Measurements from ENCODE around the gene SNRK. TPM values are rescaled to one million over a fixed set of nuclear protein-coding genes. Genes with fewer than 3 reads are reported as not detected.

The SNRK gene
- total and polyA plus RNA-seq, 2 of the 13 experiments (the other 11 are each of a cell fraction or from before 2014, with no cell fraction given), result 11.4 to 16.1 TPM

DNA sequence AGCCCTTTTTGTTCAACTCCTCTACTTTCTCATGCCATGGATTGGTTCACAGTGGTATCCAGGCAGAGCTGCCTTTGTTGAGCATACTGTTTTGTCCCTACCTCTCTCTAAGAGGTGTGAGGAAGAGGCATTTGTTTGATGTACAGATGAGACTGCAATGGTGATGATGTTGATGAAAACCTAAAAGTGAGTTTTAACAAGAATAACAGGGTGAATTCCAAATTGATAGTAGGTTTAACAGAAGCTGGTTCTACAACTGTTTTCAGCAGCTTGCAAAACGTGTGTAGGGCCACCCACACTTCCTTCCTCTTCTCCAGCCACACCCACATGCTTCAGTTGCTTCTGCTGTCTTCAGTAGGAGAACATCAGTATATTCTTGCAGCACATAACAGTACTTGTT is 10.2 kb downstream of the SNRK start (continued):
- TF ChIP-seq SMAD3 (CRISPR knock-in tag; IDR thresholded peaks at IDR 0.05) (no peak), SATB2 (CRISPR knock-in tag; IDR thresholded peaks at IDR 0.05) (no peak), HNRNPLL (IDR thresholded peaks at IDR 0.05; ENCODE audit: low read depth, low read length, poor library complexity, severe bottlenecking) (no peak), ZC3H4 (CRISPR knock-in tag; IDR thresholded peaks at IDR 0.05; ENCODE audit: borderline replicate concordance) (no peak), ZNF430 (CRISPR knock-in tag; IDR thresholded peaks at IDR 0.05) (no peak)
- TF ChIP-seq, protein P1, sequence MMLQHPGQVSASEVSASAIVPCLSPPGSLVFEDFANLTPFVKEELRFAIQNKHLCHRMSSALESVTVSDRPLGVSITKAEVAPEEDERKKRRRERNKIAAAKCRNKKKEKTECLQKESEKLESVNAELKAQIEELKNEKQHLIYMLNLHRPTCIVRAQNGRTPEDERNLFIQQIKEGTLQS (CRISPR knock-in tag; IDR thresholded peaks at IDR 0.05), result no peak
- TF ChIP-seq, protein P2, sequence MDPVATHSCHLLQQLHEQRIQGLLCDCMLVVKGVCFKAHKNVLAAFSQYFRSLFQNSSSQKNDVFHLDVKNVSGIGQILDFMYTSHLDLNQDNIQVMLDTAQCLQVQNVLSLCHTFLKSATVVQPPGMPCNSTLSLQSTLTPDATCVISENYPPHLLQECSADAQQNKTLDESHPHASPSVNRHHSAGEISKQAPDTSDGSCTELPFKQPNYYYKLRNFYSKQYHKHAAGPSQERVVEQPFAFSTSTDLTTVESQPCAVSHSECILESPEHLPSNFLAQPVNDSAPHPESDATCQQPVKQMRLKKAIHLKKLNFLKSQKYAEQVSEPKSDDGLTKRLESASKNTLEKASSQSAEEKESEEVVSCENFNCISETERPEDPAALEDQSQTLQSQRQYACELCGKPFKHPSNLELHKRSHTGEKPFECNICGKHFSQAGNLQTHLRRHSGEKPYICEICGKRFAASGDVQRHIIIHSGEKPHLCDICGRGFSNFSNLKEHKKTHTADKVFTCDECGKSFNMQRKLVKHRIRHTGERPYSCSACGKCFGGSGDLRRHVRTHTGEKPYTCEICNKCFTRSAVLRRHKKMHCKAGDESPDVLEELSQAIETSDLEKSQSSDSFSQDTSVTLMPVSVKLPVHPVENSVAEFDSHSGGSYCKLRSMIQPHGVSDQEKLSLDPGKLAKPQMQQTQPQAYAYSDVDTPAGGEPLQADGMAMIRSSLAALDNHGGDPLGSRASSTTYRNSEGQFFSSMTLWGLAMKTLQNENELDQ (CRISPR knock-in tag; IDR thresholded peaks at IDR 0.05; ENCODE audit: borderline replicate concordance), result no peak

DNA sequence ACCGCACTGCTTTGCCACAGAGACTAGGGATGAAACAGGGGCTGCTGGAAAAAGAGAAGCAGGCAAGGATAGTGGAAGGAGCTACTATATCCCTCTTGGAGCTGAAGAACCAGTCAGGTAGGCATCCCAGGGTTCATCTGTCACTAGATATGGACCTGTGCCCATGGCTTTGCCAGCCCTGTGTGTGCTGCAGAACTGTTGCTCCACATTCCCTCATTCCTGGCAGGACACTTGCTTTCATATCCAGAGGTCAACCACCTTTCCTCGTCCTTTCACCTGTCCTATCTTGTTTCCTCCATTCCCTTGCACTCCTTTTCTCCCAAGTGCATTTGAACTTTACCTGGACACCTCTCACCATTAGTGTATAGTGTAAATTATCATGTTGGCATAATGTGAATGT is 12.0 kb downstream of the SNRK start:
- POLR2A ChIA-PET, result no interaction called here
- BruUV-seq (replicated peaks), result no TSS peak
- DNase-seq (ENCODE audit: low spot score), result no peak
- CTCF ChIA-PET (ENCODE audit: low intra/inter-chr PET ratio, low total read pairs), result no interaction called here
- in situ Hi-C loops (cut with HindIII; ENCODE audit: extremely low pct_ligation_motif_present, low pct_unique_long_range_greater_than_20kb), result no loop called here
- intact Hi-C loops (cut with micrococcal nuclease; ENCODE audit: unreplicated experiment), result no loop called here
- WGBS (ENCODE audit: low lambda C conversion rate), result 88% methylated on average over 2 of the region's 2 CpGs
- peaks cover 97% of the 10 kb centered on the region for H3K79me2 ChIP-seq (ENCODE audit: insufficient read depth, low read length)
- H3K4me2 ChIP-seq (ENCODE audit: low read depth, low read length), result no peak overlapping the region
- no peak overlapping the region for H3K9ac ChIP-seq (ENCODE audit: insufficient read depth, low read depth, low read length)
- H3K4me3 ChIP-seq (replicated peaks in 1 of 3; ENCODE audit: insufficient read depth in 1 of 3, low read depth in 2 of 3, low read length in 3 of 3), result no peak overlapping the region
- H2AFZ ChIP-seq (ENCODE audit: low read length), result no peak overlapping the region
- H3K36me3 ChIP-seq (replicated peaks in 1 of 2; ENCODE audit: control insufficient read depth in 1 of 2, insufficient read depth in 2 of 2, low read length in 2 of 2), result peaks cover 5 to 14% of the 10 kb centered on the region in 2 experiments; a peak in 4 of 5 replicates
- no peaks in the 10 kb centered on the region for H3K9me3 ChIP-seq (ENCODE audit: low read length)
- H3K27ac ChIP-seq (ENCODE audit: extremely low read length, insufficient read depth, low read length), result no peak overlapping the region
- peaks cover 45% of the 10 kb centered on the region for H3K4me1 ChIP-seq (ENCODE audit: insufficient read depth, low read length)
- H4K20me1 ChIP-seq (ENCODE audit: insufficient read depth, low read length), result peaks cover 71% of the 10 kb centered on the region
- no peak for ATAC-seq
- no peak for FAIRE-seq
- H3K27me3 ChIP-seq (ENCODE audit: control insufficient read depth in 1 of 2, insufficient read depth in 2 of 2, low read length in 2 of 2), result no peaks in the 10 kb centered on the region
- TF ChIP-seq ZNF570 (CRISPR knock-in tag; IDR thresholded peaks at IDR 0.05; ENCODE audit: borderline replicate concordance) (no peak), SIX4 (CRISPR knock-in tag; IDR thresholded peaks at IDR 0.05) (no peak), ZBTB38 (CRISPR knock-in tag; IDR thresholded peaks at IDR 0.05) (no peak), RAD51 (IDR thresholded peaks at IDR 0.05; ENCODE audit: borderline replicate concordance) (no peak), MAFK (conservative IDR thresholded peaks at IDR 0.05 in 1 of 2, IDR thresholded peaks at IDR 0.05 in 1 of 2; ENCODE audit: low read length in 2 of 2) (no peak), PITX1 (CRISPR knock-in tag; IDR thresholded peaks at IDR 0.05) (no peak), ZNF468 (CRISPR knock-in tag; IDR thresholded peaks at IDR 0.05) (no peak), DNMT1 (CRISPR knock-in tag; IDR thresholded peaks at IDR 0.05) (no peak), FOSL2 (CRISPR knock-in tag; IDR thresholded peaks at IDR 0.05) (no peak), NR3C1 (CRISPR knock-in tag; IDR thresholded peaks at IDR 0.05) (no peak), EHMT2 (IDR thresholded peaks at IDR 0.05; ENCODE audit: borderline replicate concordance, low read depth, low read length) (no peak), GTF3A (CRISPR knock-in tag; conservative IDR thresholded peaks at IDR 0.05) (no peak), RCOR2 (CRISPR knock-in tag; IDR thresholded peaks at IDR 0.05) (no peak), TEAD2 (CRISPR knock-in tag; IDR thresholded peaks at IDR 0.05) (no peak)
- TF ChIP-seq, protein P3, sequence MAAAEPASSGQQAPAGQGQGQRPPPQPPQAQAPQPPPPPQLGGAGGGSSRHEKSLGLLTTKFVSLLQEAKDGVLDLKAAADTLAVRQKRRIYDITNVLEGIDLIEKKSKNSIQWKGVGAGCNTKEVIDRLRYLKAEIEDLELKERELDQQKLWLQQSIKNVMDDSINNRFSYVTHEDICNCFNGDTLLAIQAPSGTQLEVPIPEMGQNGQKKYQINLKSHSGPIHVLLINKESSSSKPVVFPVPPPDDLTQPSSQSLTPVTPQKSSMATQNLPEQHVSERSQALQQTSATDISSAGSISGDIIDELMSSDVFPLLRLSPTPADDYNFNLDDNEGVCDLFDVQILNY (CRISPR knock-in tag; conservative IDR thresholded peaks at IDR 0.05), result no peak
- TF ChIP-seq, protein P4, sequence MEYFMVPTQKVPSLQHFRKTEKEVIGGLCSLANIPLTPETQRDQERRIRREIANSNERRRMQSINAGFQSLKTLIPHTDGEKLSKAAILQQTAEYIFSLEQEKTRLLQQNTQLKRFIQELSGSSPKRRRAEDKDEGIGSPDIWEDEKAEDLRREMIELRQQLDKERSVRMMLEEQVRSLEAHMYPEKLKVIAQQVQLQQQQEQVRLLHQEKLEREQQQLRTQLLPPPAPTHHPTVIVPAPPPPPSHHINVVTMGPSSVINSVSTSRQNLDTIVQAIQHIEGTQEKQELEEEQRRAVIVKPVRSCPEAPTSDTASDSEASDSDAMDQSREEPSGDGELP (IDR thresholded peaks at IDR 0.05; ENCODE audit: borderline replicate concordance, low read depth), result no peak

All from HepG2 (cell line).